ENCODE results near the gene CPOX.

DNA sequence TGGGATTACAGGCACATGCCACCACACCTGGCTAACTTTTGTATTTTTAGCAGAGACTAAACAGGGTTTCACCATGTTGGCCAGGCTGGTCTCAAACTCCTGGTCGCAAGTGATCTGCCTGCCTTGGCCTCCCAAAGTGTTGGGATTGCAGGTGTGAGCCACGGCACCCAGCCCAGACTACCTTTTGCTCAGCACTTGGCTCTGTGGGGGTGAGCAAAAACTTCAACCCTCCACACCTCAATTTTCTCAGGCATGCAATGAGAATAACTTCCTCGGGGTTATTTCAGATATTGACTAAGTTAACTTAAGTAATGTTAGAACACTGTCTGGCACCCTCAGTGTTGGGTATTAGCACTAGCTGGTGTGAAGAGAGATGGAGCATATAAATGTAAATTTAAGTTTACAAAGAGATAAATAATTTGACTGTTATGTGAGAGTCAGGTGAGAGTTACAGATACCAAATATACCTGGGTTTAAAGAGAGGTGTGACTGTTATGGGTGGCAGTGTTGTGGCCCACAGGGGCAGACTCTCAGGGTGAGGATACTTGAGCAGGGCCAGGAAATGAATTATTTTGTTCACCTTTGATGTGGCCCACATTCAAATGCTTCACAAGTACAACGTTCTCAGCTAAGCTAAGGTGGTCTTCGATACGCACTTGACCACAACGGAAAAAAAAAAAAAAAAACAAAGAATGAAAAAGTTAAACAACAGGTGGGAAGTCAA lies 29.0 kb downstream of the CPOX start:
- TF ChIP-seq MYC (IDR thresholded peaks at IDR 0.05; ENCODE audit: insufficient read depth, insufficient read length, insufficient replicate concordance, low read length, severe bottlenecking) (no peak), PAX8 (IDR thresholded peaks at IDR 0.05) (no peak), RB1 (IDR thresholded peaks at IDR 0.05; ENCODE audit: borderline replicate concordance) (no peak)

All from GM12878 (cell line).